ENCODE results near the gene LRFN4. TPM values are rescaled to one million over a fixed set of nuclear protein-coding genes. Genes with fewer than 3 reads are reported as not detected.
A peak's percentile ranks its signal among the peaks of the same experiment; 100 is the strongest.
"Not testable (repeated sequence)": the region's sequence is repeated elsewhere in the genome, so short reads cannot be mapped to it uniquely, and the experiment has no call there.

Gene LRFN4
- total RNA-seq, result 10 to 100 TPM; 15.0 to 16.9 TPM
- long read RNA-seq, donor 1, transcript LRFN4-201 (2 exons, 2,431 nt), result major isoform, 14 of 15 reads
- long read RNA-seq, donor 1, partial matches to known transcripts, result 0 of 15 reads
- long read RNA-seq, donor 1, other reads (novel, unspliced or antisense), result 1 of 15 reads
- long read RNA-seq, donor 2, transcript LRFN4-201 (2 exons, 2,431 nt), result major isoform, 12 of 13 reads
- long read RNA-seq, donor 2, partial matches to known transcripts, result 1 of 13 reads
- long read RNA-seq, donor 2, other reads (novel, unspliced or antisense), result 0 of 13 reads

- no peak for DNase-seq (ENCODE audit: low spot score)
- intact Hi-C loops (cut with DNase I), result loop anchor here in 1 of 2 donors (1.0 kb wide), 1 partner anchor 46 kb away; no protein-coding TSS in a partner anchor
Measured at GRCh38 chr11:66856496-66857233, at the start of gene LRFN4. Gene LRFN4, plus strand, starts transcription at chr11:66857064. Its CDS starts 681 bp downstream, at chr11:66857745.

GRCh38 chr11:66809592-66809991 lies 47.3 kb upstream of the LRFN4 start:
- no peak for DNase-seq (ENCODE audit: low spot score)
- intact Hi-C loops (cut with DNase I), result no loop called here

GRCh38 chr11:66810576-66811185 lies 46.2 kb upstream of the LRFN4 start:
- DNase-seq (ENCODE audit: low spot score), result no peak
- intact Hi-C loops (cut with DNase I), result loop anchor here in 1 of 2 donors (1.0 kb wide), 1 partner anchor 47 kb away; the partner anchor contains the start of gene LRFN4

- intact Hi-C loops (cut with DNase I), result no loop called here
- no peak for DNase-seq (ENCODE audit: low spot score)
Measured at GRCh38 chr11:66814678-66815077, 42.2 kb upstream of the LRFN4 start.

- intact Hi-C loops (cut with DNase I), result no loop called here
- no peak for DNase-seq (ENCODE audit: low spot score)
Measured at GRCh38 chr11:66815646-66816045, 41.2 kb upstream of the LRFN4 start.

GRCh38 chr11:66818231-66818955 lies 38.5 kb upstream of the LRFN4 start:
- intact Hi-C loops (cut with DNase I), result no loop called here
- no peak for DNase-seq (ENCODE audit: low spot score)

- intact Hi-C loops (cut with DNase I), result no loop called here
- no peak for DNase-seq (ENCODE audit: low spot score)
Measured at GRCh38 chr11:66820381-66820780, 36.5 kb upstream of the LRFN4 start.

- intact Hi-C loops (cut with DNase I), result no loop called here
- no peak for DNase-seq (ENCODE audit: low spot score)
Measured at GRCh38 chr11:66820901-66821300, 36.0 kb upstream of the LRFN4 start.

- intact Hi-C loops (cut with DNase I), result no loop called here
- no peak for DNase-seq (ENCODE audit: low spot score)
Measured at GRCh38 chr11:66823700-66824099, 33.2 kb upstream of the LRFN4 start.

GRCh38 chr11:66824573-66824972 lies 32.3 kb upstream of the LRFN4 start:
- DNase-seq (ENCODE audit: low spot score); intact Hi-C loops (cut with DNase I): not testable (repeated sequence)

- DNase-seq (ENCODE audit: low spot score), result no peak
- intact Hi-C loops (cut with DNase I), result loop anchor here (2.0 to 10.0 kb wide), 3 partner anchors 142 to 260 kb away; no protein-coding TSS in a partner anchor
Measured at GRCh38 chr11:66834539-66834845, 22.4 kb upstream of the LRFN4 start.

GRCh38 chr11:66834943-66835342 lies 21.9 kb upstream of the LRFN4 start:
- no peak for DNase-seq (ENCODE audit: low spot score)
- intact Hi-C loops (cut with DNase I), result loop anchor here (2.0 to 10.0 kb wide), 3 partner anchors 142 to 260 kb away; no protein-coding TSS in a partner anchor

GRCh38 chr11:66835768-66836405 lies 21.0 kb upstream of the LRFN4 start:
- intact Hi-C loops (cut with DNase I), result loop anchor here (2.0 to 10.0 kb wide), 2 partner anchors 143 to 261 kb away; no protein-coding TSS in a partner anchor
- no peak for DNase-seq (ENCODE audit: low spot score)

- no peak for DNase-seq (ENCODE audit: low spot score)
- intact Hi-C loops (cut with DNase I), result no loop called here
Measured at GRCh38 chr11:66840317-66841091, 16.4 kb upstream of the LRFN4 start.

GRCh38 chr11:66841861-66842260 lies 15.0 kb upstream of the LRFN4 start:
- intact Hi-C loops (cut with DNase I), result no loop called here
- no peak for DNase-seq (ENCODE audit: low spot score)

- no peak for DNase-seq (ENCODE audit: low spot score)
- intact Hi-C loops (cut with DNase I), result no loop called here
Measured at GRCh38 chr11:66842501-66842895, 14.4 kb upstream of the LRFN4 start.

- peak; percentile 98 for DNase-seq (ENCODE audit: low spot score)
- intact Hi-C loops (cut with DNase I), result no loop called here
Measured at GRCh38 chr11:66842896-66843775, 13.7 kb upstream of the LRFN4 start, which contains the start of gene RCE1. Gene RCE1, plus strand, starts transcription at chr11:66843441. Its CDS starts 15 bp downstream, at chr11:66843456.

All from posterior vena cava (tissue), 2 donors.